ENCODE data around the gene INTS6. TPM values are rescaled to one million over a fixed set of nuclear protein-coding genes. Genes with fewer than 3 reads are reported as not detected.

The INTS6 gene
- polyA plus RNA-seq, 3 donors from 2014 or later: 16.3 to 35.9 (median 21.4) TPM

- DNase-seq: no peak
- Mint-ChIP-seq H3K4me1 (peaks cover 4% of the 10 kb centered on the region in 2 donors), H3K4me3 (no peak overlapping the region), H3K27ac (no peak overlapping the region), H3K36me3 (peaks cover 0 to 1% (median 0%) of the 10 kb centered on the region in 3 donors), H3K27me3 (ENCODE audit: low read depth in 3 of 3) (peaks cover 0 to 2% (median 1%) of the 10 kb centered on the region in 3 donors), H3K9me3 (no peaks in the 10 kb centered on the region)
Observed at GRCh38 chr13:51325837-51326236, 127.0 kb downstream of the INTS6 start.

GRCh38 chr13:51324714-51325420 lies 128.0 kb downstream of the INTS6 start:
- no peak overlapping the region for H3K4me3 Mint-ChIP-seq
- H3K9me3 Mint-ChIP-seq: no peaks in the 10 kb centered on the region
- no peak overlapping the region for H3K27ac Mint-ChIP-seq

GRCh38 chr13:51323824-51324511 lies 128.9 kb downstream of the INTS6 start:
- no peak overlapping the region for H3K4me3 Mint-ChIP-seq
- H3K27me3 Mint-ChIP-seq (ENCODE audit: low read depth in 3 of 3): peaks cover 0 to 2% (median 0%) of the 10 kb centered on the region in 3 donors
- H3K4me1 Mint-ChIP-seq: no peaks in the 10 kb centered on the region
- no peak for DNase-seq
- H3K36me3 Mint-ChIP-seq: no peaks in the 10 kb centered on the region
- H3K27ac Mint-ChIP-seq: no peak overlapping the region
- H3K9me3 Mint-ChIP-seq: no peaks in the 10 kb centered on the region

More at GRCh38 chr13:51324714-51325420, 128.0 kb downstream of the INTS6 start:
- no peaks in the 10 kb centered on the region for H3K36me3 Mint-ChIP-seq
- DNase-seq: no peak
- H3K27me3 Mint-ChIP-seq (ENCODE audit: low read depth in 3 of 3): peaks cover 0 to 2% (median 0%) of the 10 kb centered on the region in 3 donors
- H3K4me1 Mint-ChIP-seq: no peaks in the 10 kb centered on the region

- no peaks in the 10 kb centered on the region for H3K9me3 Mint-ChIP-seq
- no peaks in the 10 kb centered on the region for H3K4me1 Mint-ChIP-seq
- peaks cover 0 to 2% (median 0%) of the 10 kb centered on the region in 3 donors for H3K27me3 Mint-ChIP-seq (ENCODE audit: low read depth in 3 of 3)
- H3K27ac Mint-ChIP-seq: no peak overlapping the region
- H3K4me3 Mint-ChIP-seq: no peak overlapping the region
- no peaks in the 10 kb centered on the region for H3K36me3 Mint-ChIP-seq
- DNase-seq: no peak
Observed at GRCh38 chr13:51322826-51323225, 130.0 kb downstream of the INTS6 start.

- H3K27ac Mint-ChIP-seq: no peak overlapping the region
Observed at GRCh38 chr13:51321836-51322235, 131.0 kb downstream of the INTS6 start.

GRCh38 chr13:51318876-51319275 lies 134.0 kb downstream of the INTS6 start:
- no peaks in the 10 kb centered on the region for H3K9me3 Mint-ChIP-seq
- H3K27me3 Mint-ChIP-seq (ENCODE audit: low read depth in 3 of 3): peaks cover 0 to 4% (median 2%) of the 10 kb centered on the region in 3 donors
- H3K27ac Mint-ChIP-seq: no peak overlapping the region
- DNase-seq: no peak
- no peak overlapping the region for H3K4me3 Mint-ChIP-seq
- no peaks in the 10 kb centered on the region for H3K36me3 Mint-ChIP-seq
- no peaks in the 10 kb centered on the region for H3K4me1 Mint-ChIP-seq

More at GRCh38 chr13:51321836-51322235, 131.0 kb downstream of the INTS6 start:
- Mint-ChIP-seq H3K4me3 (no peak overlapping the region), H3K4me1 (no peaks in the 10 kb centered on the region), H3K27me3 (ENCODE audit: low read depth in 3 of 3) (peaks cover 0 to 2% (median 0%) of the 10 kb centered on the region in 3 donors), H3K9me3 (no peaks in the 10 kb centered on the region), H3K36me3 (no peaks in the 10 kb centered on the region)
- DNase-seq: no peak

- Mint-ChIP-seq H3K36me3 (peaks cover 0 to 3% (median 0%) of the 10 kb centered on the region in 3 donors), H3K9me3 (no peaks in the 10 kb centered on the region), H3K4me1 (no peaks in the 10 kb centered on the region), H3K27ac (no peak overlapping the region), H3K27me3 (ENCODE audit: low read depth in 3 of 3) (peaks cover 0 to 4% (median 2%) of the 10 kb centered on the region in 3 donors), H3K4me3 (no peak overlapping the region)
- no peak for DNase-seq
Observed at GRCh38 chr13:51318015-51318414, 134.8 kb downstream of the INTS6 start.

GRCh38 chr13:51317262-51317661 lies 135.6 kb downstream of the INTS6 start:
- H3K4me1 Mint-ChIP-seq: no peaks in the 10 kb centered on the region
- no peak overlapping the region for H3K4me3 Mint-ChIP-seq
- DNase-seq: no peak
- H3K36me3 Mint-ChIP-seq: peaks cover 0 to 3% (median 0%) of the 10 kb centered on the region in 3 donors
- peaks cover 0 to 4% (median 2%) of the 10 kb centered on the region in 3 donors for H3K27me3 Mint-ChIP-seq (ENCODE audit: low read depth in 3 of 3)
- H3K9me3 Mint-ChIP-seq: no peaks in the 10 kb centered on the region
- no peak overlapping the region for H3K27ac Mint-ChIP-seq

- Mint-ChIP-seq H3K27me3 (ENCODE audit: low read depth in 3 of 3) (peaks cover 0 to 7% (median 4%) of the 10 kb centered on the region in 3 donors), H3K4me1 (no peaks in the 10 kb centered on the region), H3K36me3 (peaks cover 0 to 3% (median 0%) of the 10 kb centered on the region in 3 donors), H3K27ac (no peak overlapping the region), H3K9me3 (no peaks in the 10 kb centered on the region), H3K4me3 (no peak overlapping the region)
- no peak for DNase-seq
Observed at GRCh38 chr13:51313619-51314018, 139.2 kb downstream of the INTS6 start.

DNA sequence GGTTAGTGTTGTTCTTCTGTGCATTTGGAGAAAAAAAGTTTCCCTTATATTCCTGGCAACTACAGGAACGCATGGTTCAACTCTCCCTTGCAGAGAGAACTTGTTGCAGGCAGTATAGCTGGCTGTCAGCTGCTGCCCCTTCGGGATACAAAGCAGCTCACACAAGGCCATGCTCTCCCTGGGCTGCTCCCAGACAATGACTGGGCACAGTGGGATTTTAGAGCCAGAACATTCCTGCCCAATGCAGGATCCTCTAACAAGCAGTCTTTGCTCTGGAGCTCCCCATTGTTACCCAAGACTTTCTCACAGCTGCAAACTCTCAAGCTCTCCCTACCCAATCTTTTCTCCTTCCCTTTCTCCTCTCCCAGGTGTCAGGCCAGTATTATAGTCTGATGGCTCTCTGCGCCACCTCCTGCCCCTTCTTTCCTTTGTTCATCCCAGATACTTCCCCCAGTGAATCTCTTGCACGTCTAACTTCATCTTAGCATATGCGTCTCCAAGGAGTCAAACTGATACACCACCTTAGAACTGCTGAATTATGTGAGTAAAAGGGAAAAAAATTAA lies 140.8 kb downstream of the INTS6 start:
- Mint-ChIP-seq H3K36me3 (peaks cover 0 to 3% (median 0%) of the 10 kb centered on the region in 3 donors), H3K27ac (no peak overlapping the region), H3K27me3 (ENCODE audit: low read depth in 3 of 3) (peaks cover 0 to 7% (median 4%) of the 10 kb centered on the region in 3 donors), H3K4me3 (no peak overlapping the region), H3K4me1 (no peaks in the 10 kb centered on the region), H3K9me3 (no peaks in the 10 kb centered on the region)
- DNase-seq: no peak

Other genes with a start within 250 kb of the INTS6 start
- under 1 TPM in 1 of 3 donors, not detected in 2; 0.03 TPM for gene FAM124A, start 230.6 kb downstream of the INTS6 start, polyA plus RNA-seq
- not detected for gene SERPINE3, start 113.3 kb downstream of the INTS6 start, polyA plus RNA-seq
- gene WDFY2, start 131.4 kb upstream of the INTS6 start, polyA plus RNA-seq: 1 to 10 TPM; 1.6 to 4.6 (median 3.0) TPM